Panc1 (cell line): Measurements from ENCODE around the gene RGS6.

Source experiments
- POLR2AphosphoS5 ChIP-seq: IDR thresholded peaks from 2 replicates; pipeline ENCODE4 v1.6.1; 2012; ENCODE audit warnings: mild to moderate bottlenecking, low read depth, low read length, moderate library complexity
- SIN3A ChIP-seq: IDR thresholded peaks from 2 replicates; pipeline ENCODE4 v1.6.1; 2012; ENCODE audit warnings: low read depth, mild to moderate bottlenecking, low read length, moderate library complexity, borderline replicate concordance; ENCODE audit not compliant: insufficient read depth
- TCF7L2 ChIP-seq: IDR thresholded peaks from 2 replicates; pipeline ENCODE4 v1.6.1; 2011; ENCODE audit warnings: mild to moderate bottlenecking, low read depth, low read length, inconsistent platforms
- TF ChIP-seq, protein P1 (sequence below): fragments of 450-650 bp; IDR thresholded peaks from 2 replicates; pipeline ENCODE4 v1.5.1; 2017; ENCODE audit warnings: mild to moderate bottlenecking
- TF ChIP-seq, protein P2 (sequence below), 2 experiments: IDR thresholded peaks; 2 replicates each; pipeline ENCODE4 v1.6.1; 2011 to 2012; ENCODE audit warnings: low read depth in 2 of 2, control low read depth in 1 of 2, low read length in 1 of 2, mild to moderate bottlenecking in 1 of 2, moderate library complexity in 1 of 2; ENCODE audit not compliant: insufficient read depth in 1 of 2

DNA sequence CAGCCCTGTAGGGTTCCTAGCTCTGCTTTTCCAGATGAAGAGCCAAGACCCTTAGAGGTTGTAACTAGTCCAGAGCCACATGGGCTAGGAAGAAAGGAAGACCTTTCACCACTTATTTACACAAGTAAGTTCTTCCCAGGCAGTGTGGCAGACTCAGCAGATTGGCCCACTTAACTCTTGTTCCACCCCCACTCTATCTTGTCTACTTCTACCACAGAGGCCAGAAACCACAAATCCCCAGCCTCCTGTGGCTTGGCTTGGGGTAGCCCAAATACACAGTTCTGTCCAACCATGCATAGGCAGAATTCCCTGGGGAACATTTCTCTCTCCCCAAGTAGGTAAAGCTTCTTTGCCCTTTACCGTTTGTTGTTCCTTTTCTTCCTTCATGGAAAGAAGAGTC is 383.5 kb downstream of the RGS6 start:
- TF ChIP-seq, protein P1, sequence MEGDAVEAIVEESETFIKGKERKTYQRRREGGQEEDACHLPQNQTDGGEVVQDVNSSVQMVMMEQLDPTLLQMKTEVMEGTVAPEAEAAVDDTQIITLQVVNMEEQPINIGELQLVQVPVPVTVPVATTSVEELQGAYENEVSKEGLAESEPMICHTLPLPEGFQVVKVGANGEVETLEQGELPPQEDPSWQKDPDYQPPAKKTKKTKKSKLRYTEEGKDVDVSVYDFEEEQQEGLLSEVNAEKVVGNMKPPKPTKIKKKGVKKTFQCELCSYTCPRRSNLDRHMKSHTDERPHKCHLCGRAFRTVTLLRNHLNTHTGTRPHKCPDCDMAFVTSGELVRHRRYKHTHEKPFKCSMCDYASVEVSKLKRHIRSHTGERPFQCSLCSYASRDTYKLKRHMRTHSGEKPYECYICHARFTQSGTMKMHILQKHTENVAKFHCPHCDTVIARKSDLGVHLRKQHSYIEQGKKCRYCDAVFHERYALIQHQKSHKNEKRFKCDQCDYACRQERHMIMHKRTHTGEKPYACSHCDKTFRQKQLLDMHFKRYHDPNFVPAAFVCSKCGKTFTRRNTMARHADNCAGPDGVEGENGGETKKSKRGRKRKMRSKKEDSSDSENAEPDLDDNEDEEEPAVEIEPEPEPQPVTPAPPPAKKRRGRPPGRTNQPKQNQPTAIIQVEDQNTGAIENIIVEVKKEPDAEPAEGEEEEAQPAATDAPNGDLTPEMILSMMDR: no peak
- TF ChIP-seq POLR2AphosphoS5 (no peak), SIN3A (no peak), TCF7L2 (no peak)
- TF ChIP-seq, protein P2, sequence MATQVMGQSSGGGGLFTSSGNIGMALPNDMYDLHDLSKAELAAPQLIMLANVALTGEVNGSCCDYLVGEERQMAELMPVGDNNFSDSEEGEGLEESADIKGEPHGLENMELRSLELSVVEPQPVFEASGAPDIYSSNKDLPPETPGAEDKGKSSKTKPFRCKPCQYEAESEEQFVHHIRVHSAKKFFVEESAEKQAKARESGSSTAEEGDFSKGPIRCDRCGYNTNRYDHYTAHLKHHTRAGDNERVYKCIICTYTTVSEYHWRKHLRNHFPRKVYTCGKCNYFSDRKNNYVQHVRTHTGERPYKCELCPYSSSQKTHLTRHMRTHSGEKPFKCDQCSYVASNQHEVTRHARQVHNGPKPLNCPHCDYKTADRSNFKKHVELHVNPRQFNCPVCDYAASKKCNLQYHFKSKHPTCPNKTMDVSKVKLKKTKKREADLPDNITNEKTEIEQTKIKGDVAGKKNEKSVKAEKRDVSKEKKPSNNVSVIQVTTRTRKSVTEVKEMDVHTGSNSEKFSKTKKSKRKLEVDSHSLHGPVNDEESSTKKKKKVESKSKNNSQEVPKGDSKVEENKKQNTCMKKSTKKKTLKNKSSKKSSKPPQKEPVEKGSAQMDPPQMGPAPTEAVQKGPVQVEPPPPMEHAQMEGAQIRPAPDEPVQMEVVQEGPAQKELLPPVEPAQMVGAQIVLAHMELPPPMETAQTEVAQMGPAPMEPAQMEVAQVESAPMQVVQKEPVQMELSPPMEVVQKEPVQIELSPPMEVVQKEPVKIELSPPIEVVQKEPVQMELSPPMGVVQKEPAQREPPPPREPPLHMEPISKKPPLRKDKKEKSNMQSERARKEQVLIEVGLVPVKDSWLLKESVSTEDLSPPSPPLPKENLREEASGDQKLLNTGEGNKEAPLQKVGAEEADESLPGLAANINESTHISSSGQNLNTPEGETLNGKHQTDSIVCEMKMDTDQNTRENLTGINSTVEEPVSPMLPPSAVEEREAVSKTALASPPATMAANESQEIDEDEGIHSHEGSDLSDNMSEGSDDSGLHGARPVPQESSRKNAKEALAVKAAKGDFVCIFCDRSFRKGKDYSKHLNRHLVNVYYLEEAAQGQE (IDR thresholded peaks at IDR 0.05; ENCODE audit: insufficient read depth in 1 of 2, low read depth in 2 of 2, low read length in 1 of 2): no peak
